Breast epithelium (tissue), 3 donors: ENCODE results near the gene ENOPH1.

Experiments used
- POLR2A ChIP-seq: fragments of 450-650 bp; IDR thresholded peaks from one replicate; pipeline ENCODE4 v1.6.1; 2016; ENCODE audit warnings: antibody characterized with exemption, mild to moderate bottlenecking, moderate library complexity
- TF ChIP-seq, protein P1 (sequence below), 3 donors: fragments of 450-650 bp; IDR thresholded peaks; one replicate each; pipeline ENCODE4 v1.5.1; 2016 to 2017; ENCODE audit warnings: antibody characterized with exemption in 3 of 3, mild to moderate bottlenecking in 3 of 3, moderate library complexity in 3 of 3

- TF ChIP-seq, protein P1, sequence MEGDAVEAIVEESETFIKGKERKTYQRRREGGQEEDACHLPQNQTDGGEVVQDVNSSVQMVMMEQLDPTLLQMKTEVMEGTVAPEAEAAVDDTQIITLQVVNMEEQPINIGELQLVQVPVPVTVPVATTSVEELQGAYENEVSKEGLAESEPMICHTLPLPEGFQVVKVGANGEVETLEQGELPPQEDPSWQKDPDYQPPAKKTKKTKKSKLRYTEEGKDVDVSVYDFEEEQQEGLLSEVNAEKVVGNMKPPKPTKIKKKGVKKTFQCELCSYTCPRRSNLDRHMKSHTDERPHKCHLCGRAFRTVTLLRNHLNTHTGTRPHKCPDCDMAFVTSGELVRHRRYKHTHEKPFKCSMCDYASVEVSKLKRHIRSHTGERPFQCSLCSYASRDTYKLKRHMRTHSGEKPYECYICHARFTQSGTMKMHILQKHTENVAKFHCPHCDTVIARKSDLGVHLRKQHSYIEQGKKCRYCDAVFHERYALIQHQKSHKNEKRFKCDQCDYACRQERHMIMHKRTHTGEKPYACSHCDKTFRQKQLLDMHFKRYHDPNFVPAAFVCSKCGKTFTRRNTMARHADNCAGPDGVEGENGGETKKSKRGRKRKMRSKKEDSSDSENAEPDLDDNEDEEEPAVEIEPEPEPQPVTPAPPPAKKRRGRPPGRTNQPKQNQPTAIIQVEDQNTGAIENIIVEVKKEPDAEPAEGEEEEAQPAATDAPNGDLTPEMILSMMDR (IDR thresholded peaks at IDR 0.05) = no peak
- no peak for TF ChIP-seq POLR2A
These were observed 70.2 kb downstream of the ENOPH1 start for GRCh38 chr4:82500435-82501153.
